Neural progenitor cell (in vitro differentiated cells): ENCODE measurements around the gene APBB2. TPM values are rescaled to one million over a fixed set of nuclear protein-coding genes. Genes with fewer than 3 reads are reported as not detected.

Experiments used
- DNase-seq: peaks from one replicate; pipeline ENCODE4 v3.0.0-alpha.2; 2016; ENCODE audit warnings: low spot score
- H2AFZ ChIP-seq: fragments of 200-600 bp; sonication (generic); replicated peaks from 2 replicates; pipeline ENCODE4 v1.6.1; 2016; ENCODE audit warnings: antibody characterized with exemption
- H3F3A ChIP-seq: fragments of 200-600 bp; sonication (generic); 2 replicates; pipeline ENCODE4 v1.6.1; 2016; ENCODE audit warnings: antibody characterized with exemption, low read depth
- H3K27ac ChIP-seq: fragments of 200-600 bp; sonication (generic); 2 replicates; pipeline ENCODE4 v1.5.1; 2016; ENCODE audit warnings: mild to moderate bottlenecking
- H3K27me3 ChIP-seq: fragments of 200-600 bp; sonication (generic); 2 replicates; pipeline ENCODE4 v1.6.1; 2016; ENCODE audit warnings: mild to moderate bottlenecking, moderate library complexity
- H3K36me3 ChIP-seq: fragments of 200-600 bp; sonication (generic); 2 replicates; pipeline ENCODE4 v1.5.1; 2016
- H3K4me1 ChIP-seq: fragments of 200-600 bp; sonication (generic); 2 replicates; pipeline ENCODE4 v1.6.1; 2016; ENCODE audit warnings: mixed run types
- H3K4me2 ChIP-seq: fragments of 200-600 bp; sonication (generic); 2 replicates; pipeline ENCODE4 v1.6.1; 2016
- H3K4me3 ChIP-seq: fragments of 200-600 bp; sonication (generic); 2 replicates; pipeline ENCODE4 v1.5.1; 2016
- H3K79me2 ChIP-seq: fragments of 200-600 bp; sonication (generic); 2 replicates; pipeline ENCODE4 v1.6.1; 2016; ENCODE audit warnings: low read depth
- H3K9ac ChIP-seq: fragments of 200-600 bp; sonication (generic); 2 replicates; pipeline ENCODE4 v1.6.1; 2016
- H3K9me3 ChIP-seq: fragments of 200-600 bp; sonication (generic); 2 replicates; pipeline ENCODE4 v1.5.1; 2016; ENCODE audit warnings: low read depth
- H4K20me1 ChIP-seq: fragments of 200-600 bp; sonication (generic); 2 replicates; pipeline ENCODE4 v1.6.1; 2016; ENCODE audit warnings: low read depth
- H3K27ac Mint-ChIP-seq: 3 replicates; pipeline ENCODE4 v1.8.0; 2021; ENCODE audit warnings: mixed read lengths
- H3K27me3 Mint-ChIP-seq: 2 replicates; pipeline ENCODE4 v1.8.0; 2022; ENCODE audit warnings: low read depth, mild to moderate bottlenecking, inconsistent platforms, moderate library complexity, mixed read lengths; ENCODE audit not compliant: insufficient read depth
- H3K36me3 Mint-ChIP-seq: 3 replicates; pipeline ENCODE4 v1.8.0; 2021; ENCODE audit warnings: mixed read lengths
- H3K4me1 Mint-ChIP-seq: 3 replicates; pipeline ENCODE4 v1.8.0; 2021; ENCODE audit warnings: mixed read lengths
- H3K4me3 Mint-ChIP-seq: 3 replicates; pipeline ENCODE4 v1.8.0; 2021; ENCODE audit warnings: mild to moderate bottlenecking, moderate library complexity, mixed read lengths
- H3K9me3 Mint-ChIP-seq: 3 replicates; pipeline ENCODE4 v1.8.0; 2020; ENCODE audit warnings: mixed read lengths
- CTCF ChIP-seq: fragments of 200-600 bp; sonication (generic); IDR thresholded peaks from 2 replicates; pipeline ENCODE4 v1.5.1; 2017; ENCODE audit warnings: antibody characterized with exemption, mild to moderate bottlenecking
- EZH2 ChIP-seq: fragments of 200-600 bp; sonication (generic); IDR thresholded peaks from 2 replicates; pipeline ENCODE4 v1.6.1; 2017; ENCODE audit warnings: antibody characterized with exemption, mild to moderate bottlenecking, moderate library complexity
- EZH2phosphoT487 ChIP-seq: fragments of 200-600 bp; sonication (generic); IDR thresholded peaks from 2 replicates; pipeline ENCODE4 v1.6.1; 2017; ENCODE audit warnings: antibody characterized with exemption
- total RNA-seq: library from RNA; depleted of rRNA; stranded (reverse); fragments of >200 nt; gene quantifications from 2 replicates; pipeline ENCODE4 v1.2.3, GENCODE V29; 2015; ENCODE audit warnings: low replicate concordance

APBB2 gene
- total RNA-seq, 1 donor from 2014 or later: 83.2 TPM

- H3K4me3 Mint-ChIP-seq: no peak overlapping the region
- Histone ChIP-seq H3F3A (no peaks in the 10 kb centered on the region), H3K9me3 (no peaks in the 10 kb centered on the region), H3K79me2 (peaks cover 11% of the 10 kb centered on the region), H3K27me3 (no peaks in the 10 kb centered on the region), H4K20me1 (no peaks in the 10 kb centered on the region), H3K9ac (no peak overlapping the region), H2AFZ (no peak overlapping the region), H3K4me2 (no peak overlapping the region), H3K36me3 (no peaks in the 10 kb centered on the region), H3K27ac (no peak overlapping the region), H3K4me1 (no peaks in the 10 kb centered on the region), H3K4me3 (no peak overlapping the region)
- peaks cover 44% of the 10 kb centered on the region for H3K36me3 Mint-ChIP-seq
- no peak for TF ChIP-seq CTCF
- no peak for TF ChIP-seq EZH2
- no peak for TF ChIP-seq EZH2phosphoT487
- H3K27ac Mint-ChIP-seq: no peak overlapping the region
- H3K4me1 Mint-ChIP-seq: peaks cover 13% of the 10 kb centered on the region
- no peaks in the 10 kb centered on the region for H3K27me3 Mint-ChIP-seq
- no peak for DNase-seq
- no peaks in the 10 kb centered on the region for H3K9me3 Mint-ChIP-seq
Measured at GRCh38 chr4:40828661-40829060, 385.7 kb downstream of the APBB2 start.

GRCh38 chr4:40827758-40828157, 386.6 kb downstream of the APBB2 start:
- H3K27me3 ChIP-seq: no peaks in the 10 kb centered on the region
- no peak overlapping the region for H3K4me3 ChIP-seq
- H3K9me3 ChIP-seq: no peaks in the 10 kb centered on the region
- DNase-seq: no peak
- H3K27ac ChIP-seq: no peak overlapping the region
- Mint-ChIP-seq H3K27ac (no peak overlapping the region), H3K36me3 (peaks cover 43% of the 10 kb centered on the region), H3K9me3 (no peaks in the 10 kb centered on the region), H3K4me3 (no peak overlapping the region), H3K4me1 (peaks cover 13% of the 10 kb centered on the region), H3K27me3 (no peaks in the 10 kb centered on the region)
- H2AFZ ChIP-seq: no peak overlapping the region
- H3K36me3 ChIP-seq: no peaks in the 10 kb centered on the region
- TF ChIP-seq EZH2phosphoT487 (no peak), CTCF (no peak), EZH2 (no peak)
- no peak overlapping the region for H3K9ac ChIP-seq
- no peaks in the 10 kb centered on the region for H3F3A ChIP-seq
- H4K20me1 ChIP-seq: no peaks in the 10 kb centered on the region
- peaks cover 5% of the 10 kb centered on the region for H3K79me2 ChIP-seq
- no peaks in the 10 kb centered on the region for H3K4me1 ChIP-seq
- no peak overlapping the region for H3K4me2 ChIP-seq

GRCh38 chr4:40826821-40827220, 387.5 kb downstream of the APBB2 start:
- no peak overlapping the region for H3K27ac ChIP-seq
- H3K9ac ChIP-seq: no peak overlapping the region
- Mint-ChIP-seq H3K27me3 (no peaks in the 10 kb centered on the region), H3K4me3 (no peak overlapping the region), H3K4me1 (peaks cover 6% of the 10 kb centered on the region), H3K36me3 (peaks cover 50% of the 10 kb centered on the region), H3K9me3 (no peaks in the 10 kb centered on the region), H3K27ac (no peak overlapping the region)
- DNase-seq: no peak
- no peak overlapping the region for H3K4me2 ChIP-seq
- no peak overlapping the region for H3K4me3 ChIP-seq
- TF ChIP-seq EZH2 (no peak), EZH2phosphoT487 (no peak), CTCF (no peak)
- no peaks in the 10 kb centered on the region for H3K9me3 ChIP-seq
- no peaks in the 10 kb centered on the region for H4K20me1 ChIP-seq
- no peaks in the 10 kb centered on the region for H3K27me3 ChIP-seq
- no peaks in the 10 kb centered on the region for H3K4me1 ChIP-seq
- no peaks in the 10 kb centered on the region for H3F3A ChIP-seq
- no peaks in the 10 kb centered on the region for H3K36me3 ChIP-seq
- H2AFZ ChIP-seq: no peak overlapping the region
- H3K79me2 ChIP-seq: no peaks in the 10 kb centered on the region
